ENCODE data around the gene VN1R2. TPM values are rescaled to one million over a fixed set of nuclear protein-coding genes. Genes with fewer than 3 reads are reported as not detected.
"Not testable (repeated sequence)": the region's sequence is repeated elsewhere in the genome, so short reads cannot be mapped to it uniquely, and the experiment has no call there.

VN1R2 gene
- not detected for total RNA-seq
- polyA plus RNA-seq: not detected
- long read RNA-seq, donor 1: 0 reads
- long read RNA-seq, donor 2: 0 reads

GRCh38 chr19:53257715-53258342 is at the start of gene VN1R2:
Gene VN1R2, plus strand, starts transcription at chr19:53258292. Its CDS starts 84 bp downstream, at chr19:53258376.
- H3K27ac ChIP-seq; H3K27me3 ChIP-seq (ENCODE audit: insufficient read depth in 3 of 3, low read length in 2 of 3); ATAC-seq; H3K4me1 ChIP-seq; H3K36me3 ChIP-seq (ENCODE audit: insufficient read depth in 1 of 2, low read depth in 1 of 2); intact Hi-C loops (cut with DNase I); H3K4me3 ChIP-seq; DNase-seq: not testable (repeated sequence)
- 56 to 62% (median 58%) methylated on average over 14 of the region's 14 CpGs for WGBS, 3 donors
- peaks cover 22% of the 10 kb centered on the region for H3K9me3 ChIP-seq

GRCh38 chr19:53211554-53211953 is 46.5 kb upstream of the VN1R2 start:
- 92 to 95% (median 93%) methylated on average over 3 of the region's 3 CpGs for WGBS, 3 donors
- H3K27ac ChIP-seq; intact Hi-C loops (cut with DNase I): not testable (repeated sequence)

GRCh38 chr19:53212703-53213320 is 45.3 kb upstream of the VN1R2 start:
- DNase-seq: no peak
- Histone ChIP-seq H3K27ac (no peak overlapping the region), H3K36me3 (ENCODE audit: insufficient read depth in 1 of 2, low read depth in 1 of 2) (peaks cover 5 to 19% of the 10 kb centered on the region in 2 donors), H3K4me3 (no peak overlapping the region), H3K27me3 (ENCODE audit: insufficient read depth in 3 of 3, low read length in 2 of 3) (no peaks in the 10 kb centered on the region), H3K9me3 (peaks cover 97% of the 10 kb centered on the region), H3K4me1 (no peaks in the 10 kb centered on the region)
- WGBS, 3 donors: 94 to 99% (median 97%) methylated on average over 2 of the region's 2 CpGs
- intact Hi-C loops (cut with DNase I): no loop called here
- TF ChIP-seq CTCF (IDR thresholded peaks at IDR 0.05): no peak
- ATAC-seq: no peak

More at GRCh38 chr19:53211554-53211953, 46.5 kb upstream of the VN1R2 start:
- Histone ChIP-seq H3K36me3 (ENCODE audit: insufficient read depth in 1 of 2, low read depth in 1 of 2) (peaks cover 5 to 19% of the 10 kb centered on the region in 2 donors), H3K9me3 (peaks cover 92% of the 10 kb centered on the region)
- not testable (repeated sequence) for H3K4me1 ChIP-seq; H3K4me3 ChIP-seq; DNase-seq; ATAC-seq; H3K27me3 ChIP-seq (ENCODE audit: insufficient read depth in 3 of 3, low read length in 2 of 3)

GRCh38 chr19:53222716-53223115 is 35.4 kb upstream of the VN1R2 start:
- WGBS, 3 donors: 93 to 97% (median 96%) methylated on average over 19 to 28 of the region's 28 CpGs
- H3K36me3 ChIP-seq (ENCODE audit: insufficient read depth in 1 of 2, low read depth in 1 of 2); DNase-seq; ATAC-seq; H3K27me3 ChIP-seq (ENCODE audit: insufficient read depth in 3 of 3, low read length in 2 of 3); intact Hi-C loops (cut with DNase I); H3K4me3 ChIP-seq; H3K4me1 ChIP-seq; H3K27ac ChIP-seq: not testable (repeated sequence)
- H3K9me3 ChIP-seq: peaks cover 74% of the 10 kb centered on the region

- Histone ChIP-seq H3K27ac (no peak overlapping the region), H3K4me3 (no peak overlapping the region), H3K9me3 (peaks cover 77% of the 10 kb centered on the region), H3K4me1 (no peaks in the 10 kb centered on the region), H3K36me3 (ENCODE audit: insufficient read depth in 1 of 2, low read depth in 1 of 2) (no peaks in the 10 kb centered on the region), H3K27me3 (ENCODE audit: insufficient read depth in 3 of 3, low read length in 2 of 3) (no peaks in the 10 kb centered on the region)
- no peak for DNase-seq
- TF ChIP-seq CTCF (IDR thresholded peaks at IDR 0.05): no peak
- intact Hi-C loops (cut with DNase I): no loop called here
- WGBS, 3 donors: 91 to 98% (median 93%) methylated on average over 7 to 20 of the region's 20 CpGs
- no peak for ATAC-seq
Observed at GRCh38 chr19:53224606-53225005, 33.5 kb upstream of the VN1R2 start.

- Histone ChIP-seq H3K27ac (no peak overlapping the region), H3K27me3 (ENCODE audit: insufficient read depth in 3 of 3, low read length in 2 of 3) (no peaks in the 10 kb centered on the region), H3K4me1 (no peaks in the 10 kb centered on the region), H3K4me3 (no peak overlapping the region), H3K9me3 (peaks cover 98% of the 10 kb centered on the region), H3K36me3 (ENCODE audit: insufficient read depth in 1 of 2, low read depth in 1 of 2) (peaks cover 21 to 46% of the 10 kb centered on the region in 2 donors)
- no peak for DNase-seq
- no peak for ATAC-seq
- intact Hi-C loops (cut with DNase I): no loop called here
- 93 to 97% (median 97%) methylated on average over 4 of the region's 4 CpGs for WGBS, 3 donors
- TF ChIP-seq CTCF (IDR thresholded peaks at IDR 0.05): no peak
Observed at GRCh38 chr19:53237114-53237777, 20.8 kb upstream of the VN1R2 start.
